H1 (cell line): Measurements from ENCODE around the gene TYW5. TPM values are rescaled to one million over a fixed set of nuclear protein-coding genes. Genes with fewer than 3 reads are reported as not detected.

Experiments
- CTCF ChIA-PET: fragments of 300-600 bp; sonication (Branson Sonifier 250); formaldehyde crosslinking; loops from one replicate; lab custom pipeline; 2021; ENCODE audit not compliant: partially characterized antibody; lab: Charles Lee
- POLR2A ChIA-PET: fragments of 300-600 bp; sonication (Branson Sonifier 250); formaldehyde crosslinking; loops from one replicate; lab custom pipeline; 2021; ENCODE audit warnings: inconsistent platforms; ENCODE audit not compliant: partially characterized antibody; lab: Charles Lee
- DNase-seq, 2 experiments: peaks; one replicate each; pipeline versions ENCODE4 v3.0.0 to v3.0.0-alpha.2; 2010 to 2022; ENCODE audit warnings: low spot score in 2 of 2, low read depth in 1 of 2, mixed read lengths in 1 of 2
- FAIRE-seq: peaks from 2 replicates; lab custom pipeline; 2011; peaks lifted over from hg19 to GRCh38; lab: Jason Lieb, UNC
- H2AFZ ChIP-seq: 2 replicates; pipeline ENCODE4 v1.8.1; 2012; ENCODE audit warnings: low read length, inconsistent platforms
- H2AK5ac ChIP-seq: 2 replicates; pipeline ENCODE4 v1.6.1; 2013; ENCODE audit warnings: low read depth, low read length
- H2BK120ac ChIP-seq: replicated peaks from 2 replicates; pipeline ENCODE3; 2013; ENCODE audit warnings: low read depth, low read length, inconsistent platforms
- H2BK12ac ChIP-seq: 2 replicates; pipeline ENCODE4 v1.6.1; 2013; ENCODE audit warnings: low read depth, low read length
- H2BK15ac ChIP-seq: 2 replicates; pipeline ENCODE4 v1.6.1; 2013; ENCODE audit warnings: low read length
- H2BK20ac ChIP-seq: 2 replicates; pipeline ENCODE4 v1.6.1; 2013; ENCODE audit warnings: low read length
- H2BK5ac ChIP-seq: 2 replicates; pipeline ENCODE4 v1.6.1; 2013; ENCODE audit warnings: low read depth, low read length
- H3K14ac ChIP-seq: 2 replicates; pipeline ENCODE4 v1.6.1; 2013; ENCODE audit warnings: inconsistent platforms; ENCODE audit not compliant: insufficient read length
- H3K18ac ChIP-seq: 2 replicates; pipeline ENCODE4 v1.6.1; 2013; ENCODE audit warnings: low read length; ENCODE audit errors: extremely low read depth
- H3K23ac ChIP-seq: 2 replicates; pipeline ENCODE4 v1.6.1; 2013; ENCODE audit warnings: inconsistent platforms; ENCODE audit not compliant: insufficient read length
- H3K23me2 ChIP-seq: 2 replicates; pipeline ENCODE4 v1.6.1; 2013; ENCODE audit warnings: low read depth, low read length
- H3K27ac ChIP-seq: 2 replicates; pipeline ENCODE4 v1.6.1; 2011; ENCODE audit warnings: low read depth, low read length, inconsistent platforms
- H3K27me3 ChIP-seq, 4 experiments: replicated peaks in 1 of 4; 1 replicate in 1 of 4; 2 replicates in 3 of 4; pipeline versions ENCODE4 v1.6.1 to v1.8.1; 2011 to 2013; ENCODE audit warnings: low read length in 3 of 4, mild to moderate bottlenecking in 3 of 4, inconsistent platforms in 2 of 4, mixed read lengths in 2 of 4, moderate library complexity in 1 of 4; ENCODE audit not compliant: control insufficient read depth in 3 of 4, insufficient read depth in 3 of 4; ENCODE audit errors: extremely low read depth in 1 of 4
- H3K36me3 ChIP-seq, 4 experiments: 2 replicates each; pipeline versions ENCODE4 v1.6.1 to v1.8.1; 2011 to 2013; ENCODE audit warnings: mild to moderate bottlenecking in 4 of 4, low read length in 3 of 4, moderate library complexity in 2 of 4, control low read depth in 1 of 4, inconsistent platforms in 1 of 4; ENCODE audit not compliant: insufficient read depth in 4 of 4, control insufficient read depth in 2 of 4
- H3K4ac ChIP-seq: replicated peaks from 2 replicates; pipeline ENCODE3; 2013; ENCODE audit warnings: low read length, low read depth, mixed read lengths, inconsistent platforms; ENCODE audit not compliant: insufficient read length
- H3K4me1 ChIP-seq, 4 experiments: replicated peaks in 1 of 4; 1 replicate in 1 of 4; 2 replicates in 3 of 4; pipeline versions ENCODE4 v1.6.1 to v1.8.1; 2011 to 2013; ENCODE audit warnings: low read length in 3 of 4, inconsistent platforms in 2 of 4, mixed read lengths in 1 of 4; ENCODE audit not compliant: insufficient read depth in 4 of 4, control insufficient read depth in 3 of 4
- H3K4me2 ChIP-seq, 2 experiments: 2 replicates each; pipeline versions ENCODE4 v1.6.1 to v1.8.1; 2011 to 2013; ENCODE audit warnings: low read depth in 2 of 2, low read length in 2 of 2, control low read depth in 1 of 2, inconsistent platforms in 1 of 2, mild to moderate bottlenecking in 1 of 2; ENCODE audit not compliant: insufficient read depth in 1 of 2
- H3K4me3 ChIP-seq, 4 experiments: fragments of 200-600, 300-600 bp in 1 of 4; sonication (generic), shearing (Covaris generic), sonication (Bioruptor Twin) in 1 of 4; 2 replicates each; pipeline versions ENCODE4 v1.5.1 to v1.8.1; 2011 to 2016; ENCODE audit warnings: low read length in 4 of 4, low read depth in 3 of 4, control low read depth in 2 of 4, inconsistent platforms in 2 of 4, mild to moderate bottlenecking in 2 of 4, mixed read lengths in 1 of 4, moderate library complexity in 1 of 4; ENCODE audit not compliant: insufficient read depth in 2 of 4; ENCODE audit errors: extremely low read depth in 1 of 4
- H3K56ac ChIP-seq: replicated peaks from 2 replicates; pipeline ENCODE3; 2013; ENCODE audit warnings: low read depth, mild to moderate bottlenecking, mixed read lengths, low read length, inconsistent platforms; ENCODE audit not compliant: insufficient read length
- H3K79me1 ChIP-seq: 2 replicates; pipeline ENCODE4 v1.6.1; 2013; ENCODE audit warnings: low read depth, low read length, control low read depth
- H3K79me2 ChIP-seq, 2 experiments: 2 replicates each; pipeline versions ENCODE4 v1.6.1 to v1.8.1; 2012 to 2013; ENCODE audit warnings: low read length in 2 of 2, mild to moderate bottlenecking in 2 of 2, inconsistent platforms in 1 of 2; ENCODE audit not compliant: insufficient read depth in 2 of 2, control insufficient read depth in 1 of 2
- H3K9ac ChIP-seq, 4 experiments: replicated peaks in 1 of 4; 1 replicate in 1 of 4; 2 replicates in 3 of 4; pipeline versions ENCODE4 v1.6.1 to v1.8.1; 2011 to 2013; ENCODE audit warnings: low read depth in 3 of 4, low read length in 3 of 4, control low read depth in 2 of 4, mild to moderate bottlenecking in 2 of 4, moderate library complexity in 2 of 4, inconsistent platforms in 1 of 4; ENCODE audit errors: extremely low read depth in 1 of 4
- H3K9me3 ChIP-seq, 2 experiments: 2 replicates each; pipeline versions ENCODE4 v1.6.1 to v1.8.1; 2012 to 2013; ENCODE audit warnings: mild to moderate bottlenecking in 2 of 2, moderate library complexity in 2 of 2, control low read depth in 1 of 2, inconsistent platforms in 1 of 2, low read depth in 1 of 2, low read length in 1 of 2, mixed read lengths in 1 of 2; ENCODE audit not compliant: insufficient read depth in 2 of 2
- H4K20me1 ChIP-seq, 2 experiments: replicated peaks in 1 of 2; 2 replicates each; pipeline versions ENCODE3 to v1.8.1; 2011 to 2013; ENCODE audit warnings: inconsistent platforms in 2 of 2, low read length in 2 of 2, mild to moderate bottlenecking in 1 of 2; ENCODE audit not compliant: insufficient read depth in 2 of 2, control insufficient read depth in 1 of 2
- H4K5ac ChIP-seq: 2 replicates; pipeline ENCODE4 v1.6.1; 2013; ENCODE audit warnings: low read length, low read depth, mixed read lengths, inconsistent platforms; ENCODE audit not compliant: insufficient read length
- H4K8ac ChIP-seq: 2 replicates; pipeline ENCODE4 v1.8.0; 2013; ENCODE audit warnings: mild to moderate bottlenecking, moderate library complexity, low read length, inconsistent platforms; ENCODE audit not compliant: insufficient read depth; ENCODE audit errors: extremely low read depth
- H4K91ac ChIP-seq: replicated peaks from 2 replicates; pipeline ENCODE3; 2013; ENCODE audit warnings: low read length, mixed read lengths, inconsistent platforms; ENCODE audit not compliant: insufficient read length
- BCL11A ChIP-seq, 2 experiments: IDR thresholded peaks; one replicate each; pipeline ENCODE4 v1.6.1; 2011; ENCODE audit warnings: low read depth in 2 of 2, low read length in 2 of 2, mild to moderate bottlenecking in 2 of 2
- E2F6 ChIP-seq: IDR thresholded peaks from 2 replicates; pipeline ENCODE4 v1.6.1; 2012; ENCODE audit warnings: inconsistent platforms
- NANOG ChIP-seq: IDR thresholded peaks from 2 replicates; pipeline ENCODE4 v1.6.1; 2011; ENCODE audit warnings: low read length, low read depth, mild to moderate bottlenecking, inconsistent platforms; ENCODE audit not compliant: insufficient read depth, poor library complexity, severe bottlenecking
- POLR2AphosphoS5 ChIP-seq: IDR thresholded peaks from 2 replicates; pipeline ENCODE4 v1.6.1; 2011; ENCODE audit warnings: low read depth, low read length
- RBBP5 ChIP-seq: IDR thresholded peaks from 2 replicates; pipeline ENCODE4 v1.7.1; 2012; ENCODE audit warnings: low read depth, mild to moderate bottlenecking, inconsistent platforms, low read length, moderate library complexity, borderline replicate concordance
- SIN3A ChIP-seq, 2 experiments: IDR thresholded peaks in 1 of 2; conservative IDR thresholded peaks in 1 of 2; 2 replicates each; pipeline ENCODE4 v1.6.1; 2011 to 2012; ENCODE audit warnings: low read length in 2 of 2, improper control_type of control experiment in 1 of 2, low read depth in 1 of 2, mild to moderate bottlenecking in 1 of 2
- SUZ12 ChIP-seq: fragments of 200-600 bp; sonication (generic); IDR thresholded peaks from 2 replicates; pipeline ENCODE4 v1.6.1; 2012; ENCODE audit warnings: mild to moderate bottlenecking, inconsistent platforms, low read length, moderate library complexity, mixed read lengths
- TAF7 ChIP-seq: optimal IDR thresholded peaks from 2 replicates; pipeline ENCODE3; 2011; ENCODE audit warnings: low read depth, mild to moderate bottlenecking, inconsistent platforms, low read length, moderate library complexity, borderline replicate concordance
- WGBS, 2 experiments: shearing (Covaris generic) in 1 of 2; methylation state at CpG; one replicate each; pipeline versions ENCODE4 v1.1.6 to v1.1.7; 2013 to 2015; ENCODE audit warnings: low lambda C conversion rate in 2 of 2, mixed read lengths in 2 of 2, inconsistent platforms in 1 of 2, low coverage in 1 of 2, missing lambda C conversion rate in 1 of 2; ENCODE audit not compliant: insufficient replicate concordance in 2 of 2, insufficient coverage in 1 of 2, insufficient read length in 1 of 2; ENCODE audit errors: extremely low coverage in 1 of 2, missing lambda C conversion rate in 1 of 2; 5-methylcytosine and 5-hydroxymethylcytosine counted together
- polyA plus RNA-seq, 7 experiments: library from polyadenylated mRNA; depleted of rRNA in 3 of 7; stranded (reverse) in 5 of 7; unstranded in 2 of 7; fragments of >200 nt in 5 of 7; fragments of 200-250 nt in 2 of 7; gene quantifications; 1 replicate in 5 of 7; 2 replicates in 1 of 7; 4 replicates in 1 of 7; pipeline versions ENCODE4 v1.2.1 to v1.2.3, GENCODE V29; 2011 to 2013; ENCODE audit warnings: missing spikeins in 2 of 7, mixed read lengths in 2 of 7
- total RNA-seq: library from RNA; stranded (reverse); fragmentation: NEBNext Ultra II Directional; extraction: Animal tissue kit (Norgen Biotek cat#: 25700); gene quantifications from 2 replicates; pipeline ENCODE4 v1.2.1, GENCODE V29; 2021
- TF ChIP-seq, protein P1 (sequence below): IDR thresholded peaks from 2 replicates; pipeline ENCODE4 v1.6.1; 2012; ENCODE audit warnings: inconsistent platforms

The TYW5 gene
- total and polyA plus RNA-seq, 2 of the 8 experiments (the other 6 are each of a cell fraction or from before 2014, with no cell fraction given): 5.4 to 11.3 TPM

DNA sequence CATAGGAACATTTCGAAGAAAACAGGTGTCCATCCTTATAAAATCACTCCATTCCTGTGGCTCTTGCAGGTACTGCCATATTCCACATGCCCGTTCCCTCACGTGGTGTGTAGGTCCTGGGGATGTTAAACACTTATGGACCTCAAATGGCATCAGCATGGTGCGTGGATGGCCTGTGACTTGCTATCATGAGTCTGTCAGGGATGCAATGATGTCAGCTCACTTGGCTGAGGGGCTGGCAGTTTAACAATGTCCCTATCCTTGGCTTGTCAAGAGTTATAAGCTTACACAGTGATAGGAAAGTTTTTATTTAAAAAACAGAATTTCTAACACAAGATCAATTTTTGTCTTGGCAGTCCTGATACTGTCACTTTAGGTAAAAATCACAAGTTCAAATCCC lies 28.9 kb upstream of the TYW5 start:
- peak overlapping the region; percentile 98 for H3K18ac ChIP-seq

More for the DNA sequence above, 28.9 kb upstream of the TYW5 start:
- CTCF ChIA-PET: interaction anchor here (0.6 to 3.7 kb wide), 28 partner anchors 9 to 719 kb away, joined by 3 to 20 read pairs (median 6); partner anchors contain the start of gene KCTD18
- H3K36me3 ChIP-seq: no peaks in the 10 kb centered on the region
- peak overlapping the region; percentile 67 for H2BK120ac ChIP-seq
- H4K91ac ChIP-seq: peak overlapping the region; percentile 87
- H3K27ac ChIP-seq: no peak overlapping the region; the same call in 1 of the 2 replicates
- no peaks in the 10 kb centered on the region for H3K27me3 ChIP-seq
- TF ChIP-seq E2F6 (no peak), TAF7 (no peak), NANOG (no peak), SUZ12 (no peak), RBBP5 (no peak), SIN3A (conservative IDR thresholded peaks at IDR 0.05 in 1 of 2, IDR thresholded peaks at IDR 0.05 in 1 of 2; ENCODE audit: low read depth in 1 of 2, low read length in 2 of 2) (no peak), POLR2AphosphoS5 (no peak), BCL11A (IDR thresholded peaks at IDR 0.05; ENCODE audit: low read depth in 2 of 2, low read length in 2 of 2) (no peak)
- TF ChIP-seq, protein P1, sequence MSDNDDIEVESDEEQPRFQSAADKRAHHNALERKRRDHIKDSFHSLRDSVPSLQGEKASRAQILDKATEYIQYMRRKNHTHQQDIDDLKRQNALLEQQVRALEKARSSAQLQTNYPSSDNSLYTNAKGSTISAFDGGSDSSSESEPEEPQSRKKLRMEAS: no peak
- H2BK15ac ChIP-seq: no peak overlapping the region
- no peaks in the 10 kb centered on the region for H3K79me1 ChIP-seq
- H3K9me3 ChIP-seq: no peaks in the 10 kb centered on the region
- H2BK20ac ChIP-seq: peak overlapping the region; percentile 24; the same call in 1 of the 2 replicates
- H4K20me1 ChIP-seq: no peaks in the 10 kb centered on the region
- no peak overlapping the region for H4K8ac ChIP-seq
- DNase-seq: no peak
- peak overlapping the region; percentile 82 for H2BK5ac ChIP-seq
- POLR2A ChIA-PET: interaction anchor here (0.9 to 1.1 kb wide), 4 partner anchors 13 to 497 kb away, joined by 3 to 4 read pairs (median 3); no protein-coding TSS in a partner anchor
- 0 out of 2 replicates have a peak, but pooled peaks cover 1% of the 10 kb centered on the region for H3K23me2 ChIP-seq
- no peak overlapping the region for H3K4me3 ChIP-seq
- H3K14ac ChIP-seq: no peak overlapping the region
- no peak overlapping the region for H3K23ac ChIP-seq
- peak overlapping the region; percentile 96; the same call in 1 of the 2 replicates for H2AK5ac ChIP-seq
- H3K9ac ChIP-seq: no peak overlapping the region; a peak in 2 of 7 replicates
- H3K79me2 ChIP-seq: no peaks in the 10 kb centered on the region
- peak overlapping the region; percentile 17 for H4K5ac ChIP-seq
- no peak overlapping the region for H2AFZ ChIP-seq
- H3K4me2 ChIP-seq: peak overlapping the region; percentile 20 to 22; a peak in 2 of 4 replicates
- H3K4me1 ChIP-seq: peaks cover 6 to 20% (median 14%) of the 10 kb centered on the region in 4 experiments; a peak in 6 of 7 replicates
- peak overlapping the region; percentile 99 for H2BK12ac ChIP-seq
- peak overlapping the region; percentile 41 for H3K4ac ChIP-seq
- 73% methylated on average over 4 of the region's 4 CpGs; no CpG with 5 or more reads in 1 of the 2 experiments for WGBS, 2 experiments
- FAIRE-seq: no peak
- no peak overlapping the region for H3K56ac ChIP-seq
